Hypothalamus (tissue), 51 donors: ENCODE results near the gene INCA1.
"Not testable (repeated sequence)": the region's sequence is repeated elsewhere in the genome, so short reads cannot be mapped to it uniquely, and the experiment has no call there.

Experiments
- DNase-seq, 51 donors: peaks; one replicate each; lab custom pipeline; 2025; lab: John Stamatoyannopoulos, UW

Gene INCA1

GRCh38 chr17:4997302-4998026, at the start of gene INCA1, which contains the start of gene KIF1C:
INCA1 (minus strand) TSS chr17:4997522; CDS start chr17:4994437, 3,085 bp downstream.
KIF1C (plus strand) TSS chr17:4997950; CDS start chr17:5000247, 2,297 bp downstream.
- DNase-seq, result peak; percentile 49 to 98 (median 91)

GRCh38 chr17:5045496-5045895, 48.2 kb upstream of the INCA1 start:
- no peak for DNase-seq

- no peak for DNase-seq
These were observed 47.3 kb upstream of the INCA1 start for GRCh38 chr17:5044630-5045029.

GRCh38 chr17:5043524-5043923, 46.2 kb upstream of the INCA1 start:
- no peak for DNase-seq

- no peak for DNase-seq
These were observed 45.1 kb upstream of the INCA1 start for GRCh38 chr17:5042157-5043022.

GRCh38 chr17:5035315-5035714, 38.0 kb upstream of the INCA1 start, which contains the start of gene SLC52A1:
SLC52A1 (minus strand) TSS chr17:5035426; CDS start chr17:5034606, 820 bp downstream.
- DNase-seq, result no peak

GRCh38 chr17:5034651-5035050, 37.3 kb upstream of the INCA1 start:
- DNase-seq, result no peak

GRCh38 chr17:5034063-5034462, 36.7 kb upstream of the INCA1 start:
- no peak for DNase-seq

GRCh38 chr17:5033352-5034015, 36.2 kb upstream of the INCA1 start:
- no peak for DNase-seq

GRCh38 chr17:5032865-5033264, 35.5 kb upstream of the INCA1 start:
- DNase-seq, result no peak

- DNase-seq, result peak; percentile 16 to 91 (median 57)
These were observed 34.2 kb upstream of the INCA1 start for GRCh38 chr17:5031365-5032082.

- DNase-seq, result not testable (repeated sequence)
These were observed 32.8 kb upstream of the INCA1 start for GRCh38 chr17:5030168-5030567.

GRCh38 chr17:5027916-5028315, 30.6 kb upstream of the INCA1 start:
- no peak for DNase-seq

- DNase-seq, result no peak
These were observed 30.0 kb upstream of the INCA1 start for GRCh38 chr17:5027299-5027698.

GRCh38 chr17:5024604-5025003, 27.3 kb upstream of the INCA1 start:
- no peak for DNase-seq

GRCh38 chr17:5023588-5024147, 26.3 kb upstream of the INCA1 start:
- DNase-seq, result no peak

- no peak for DNase-seq
These were observed 24.9 kb upstream of the INCA1 start for GRCh38 chr17:5022171-5022711.

- no peak for DNase-seq
These were observed 23.2 kb upstream of the INCA1 start for GRCh38 chr17:5020502-5021023.

GRCh38 chr17:5019475-5019956, 22.2 kb upstream of the INCA1 start:
- peak in 1 of 51 donors; percentile 26 for DNase-seq
